Pancreas (tissue), 10 donors: ENCODE results near the gene DMD. TPM values are rescaled to one million over a fixed set of nuclear protein-coding genes. Genes with fewer than 3 reads are reported as not detected.

Source experiments
- ATAC-seq, 4 donors: fragments of 200-7000 bp; cut with Tn5 transposase; one replicate each; pipeline versions ENCODE4 v1.8.0 to v1.9.1; 2020; ENCODE audit warnings: mild to moderate bottlenecking in 4 of 4, moderate library complexity in 4 of 4
- DNase-seq, 6 donors: peaks; one replicate each; pipeline ENCODE4 v3.0.0-alpha.2; 2020
- FAIRE-seq: peaks from 2 replicates; lab custom pipeline; 2012; peaks lifted over from hg19 to GRCh38; lab: Jason Lieb, UNC
- H3K27ac ChIP-seq, 4 donors: fragments of 200-600 bp; sonication (generic); 1 replicate in 3 of 4; 2 replicates in 1 of 4; pipeline versions ENCODE4 v1.5.0 to v1.8.0; 2020
- H3K27me3 ChIP-seq, 4 donors: fragments of 200-600 bp; one replicate each; pipeline ENCODE4 v1.8.0; 2021
- H3K36me3 ChIP-seq, 3 donors: fragments of 200-600 bp; sonication (generic) in 1 of 3; one replicate each; pipeline versions ENCODE4 v1.5.0 to v1.8.0; 2020 to 2021
- H3K4me1 ChIP-seq, 3 donors: fragments of 200-600 bp; one replicate each; pipeline ENCODE4 v1.8.0; 2021
- H3K4me3 ChIP-seq, 4 donors: fragments of 200-600 bp; sonication (generic) in 2 of 4; one replicate each; pipeline versions ENCODE4 v1.5.0 to v1.8.0; 2020 to 2021
- H3K9me3 ChIP-seq, 4 donors: fragments of 200-600 bp; one replicate each; pipeline ENCODE4 v1.8.0; 2021
- WGBS, 2 donors: extraction: QIAGEN DNeasy Blood & Tissue Kit; methylation state at CpG; one replicate each; pipeline ENCODE4 v1.1.7; 2013; 5-methylcytosine and 5-hydroxymethylcytosine counted together
- intact Hi-C, 3 donors: fragments of 100-400 bp; cut with DNase I; formaldehyde crosslinking; loops; one replicate each; pipeline versions ENCODE4 v1.11.1 to v1.14.2; 2022
- polyA plus RNA-seq, 2 donors: library from polyadenylated mRNA; stranded (reverse); fragments of 200-250 nt; gene quantifications; one replicate each; pipeline ENCODE4 v1.2.3, GENCODE V29; 2013
- total RNA-seq, 6 donors: library from RNA; stranded (reverse); fragmentation: NEBNext Ultra II Directional in 4 of 6; extraction: Animal tissue kit (Norgen Biotek cat#: 25700) in 4 of 6; gene quantifications; one replicate each; pipeline versions ENCODE4 v1.2.1 to v1.2.4, GENCODE V29; 2021 to 2023
- TF ChIP-seq, protein P1 (sequence below), 4 donors: fragments of 200-600 bp; sonication (generic) in 3 of 4; IDR thresholded peaks; one replicate each; pipeline versions ENCODE4 v1.5.0 to v1.8.0; 2021; ENCODE audit warnings: antibody characterized with exemption in 4 of 4
- donor health status: healthy with polysubstance abuse.
- donor health status: DM: no; HTN: no; CAD: no; lungs with moderate emphysema.
- donor health status: DM: no; HTN: no; CAD: no.
- donor health status: control.
- donor health status: control.
- donor health status: Bipolar disorder and iron deficiency.
- donor health status: DM: yes; HTN: yes; CAD: no.
- donor health status: DM: no; HTN: no; CAD: no.
- donor health status: DM: no; HTN: no; CAD: no.
- donor health status: DM: yes; HTN: yes; CAD: no.

The DMD gene
- total and polyA plus RNA-seq, 8 donors, result 9.1 to 46.5 (median 32.1) TPM

DNA sequence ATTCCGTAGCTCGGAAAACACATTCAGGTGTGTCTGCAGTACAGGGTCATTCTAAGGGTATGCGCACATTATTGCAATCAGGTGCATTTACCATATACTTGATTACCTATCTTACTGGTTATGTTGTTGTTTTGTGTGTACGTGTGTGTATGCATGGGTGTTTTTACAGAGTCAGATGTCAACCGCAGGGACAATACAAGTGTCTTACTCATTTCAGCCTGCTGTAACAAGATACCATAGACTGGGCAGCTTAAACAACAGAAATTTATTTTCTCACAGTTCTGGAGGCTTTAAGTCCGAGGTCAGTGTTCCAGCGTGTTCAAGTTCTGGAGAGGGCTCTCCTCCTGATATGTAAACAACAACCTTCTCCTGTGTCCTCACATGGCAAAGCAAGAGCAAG is 316.7 kb downstream of the DMD start:
- intact Hi-C loops, result no loop called here
- no peak overlapping the region for H3K4me3 ChIP-seq
- no peaks in the 10 kb centered on the region for H3K4me1 ChIP-seq
- WGBS, 2 donors, result 80 to 84% methylated on average over 7 of the region's 7 CpGs
- H3K27ac ChIP-seq, result no peak overlapping the region
- no peak for FAIRE-seq
- no peaks in the 10 kb centered on the region for H3K36me3 ChIP-seq
- no peaks in the 10 kb centered on the region for H3K9me3 ChIP-seq
- ATAC-seq, result no peak
- peaks cover 0 to 8% (median 0%) of the 10 kb centered on the region in 4 donors for H3K27me3 ChIP-seq
- no peak for DNase-seq
- TF ChIP-seq, protein P1, sequence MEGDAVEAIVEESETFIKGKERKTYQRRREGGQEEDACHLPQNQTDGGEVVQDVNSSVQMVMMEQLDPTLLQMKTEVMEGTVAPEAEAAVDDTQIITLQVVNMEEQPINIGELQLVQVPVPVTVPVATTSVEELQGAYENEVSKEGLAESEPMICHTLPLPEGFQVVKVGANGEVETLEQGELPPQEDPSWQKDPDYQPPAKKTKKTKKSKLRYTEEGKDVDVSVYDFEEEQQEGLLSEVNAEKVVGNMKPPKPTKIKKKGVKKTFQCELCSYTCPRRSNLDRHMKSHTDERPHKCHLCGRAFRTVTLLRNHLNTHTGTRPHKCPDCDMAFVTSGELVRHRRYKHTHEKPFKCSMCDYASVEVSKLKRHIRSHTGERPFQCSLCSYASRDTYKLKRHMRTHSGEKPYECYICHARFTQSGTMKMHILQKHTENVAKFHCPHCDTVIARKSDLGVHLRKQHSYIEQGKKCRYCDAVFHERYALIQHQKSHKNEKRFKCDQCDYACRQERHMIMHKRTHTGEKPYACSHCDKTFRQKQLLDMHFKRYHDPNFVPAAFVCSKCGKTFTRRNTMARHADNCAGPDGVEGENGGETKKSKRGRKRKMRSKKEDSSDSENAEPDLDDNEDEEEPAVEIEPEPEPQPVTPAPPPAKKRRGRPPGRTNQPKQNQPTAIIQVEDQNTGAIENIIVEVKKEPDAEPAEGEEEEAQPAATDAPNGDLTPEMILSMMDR (IDR thresholded peaks at IDR 0.05), result no peak

DNA sequence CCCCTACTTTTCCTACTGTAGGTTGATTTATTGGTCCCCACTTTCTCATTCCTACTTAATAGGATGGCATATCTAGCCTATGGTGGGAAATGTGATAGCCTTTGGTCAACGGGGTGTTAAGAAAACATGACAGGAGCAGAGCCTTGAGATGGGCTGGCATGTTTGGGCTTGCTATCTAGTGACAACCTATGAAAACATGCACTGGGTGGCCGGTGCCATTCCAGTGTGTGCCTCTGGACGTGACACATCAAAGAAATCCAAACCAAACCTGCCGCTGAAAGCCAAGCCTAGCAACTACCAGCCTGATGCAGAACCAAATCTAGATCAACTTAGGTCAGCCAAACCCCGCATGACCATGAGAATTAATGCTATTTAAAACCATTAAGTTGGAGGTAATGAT is 317.6 kb downstream of the DMD start:
- 43 to 57% methylated on average over 5 of the region's 5 CpGs for WGBS, 2 donors
- Histone ChIP-seq H3K27me3 (peaks cover 0 to 8% (median 0%) of the 10 kb centered on the region in 4 donors), H3K4me1 (no peaks in the 10 kb centered on the region), H3K9me3 (no peaks in the 10 kb centered on the region), H3K36me3 (no peaks in the 10 kb centered on the region), H3K4me3 (no peak overlapping the region), H3K27ac (no peak overlapping the region)
- ATAC-seq, result no peak
- intact Hi-C loops, result no loop called here
- DNase-seq, result no peak
- TF ChIP-seq, protein P1 (IDR thresholded peaks at IDR 0.05), result no peak
- FAIRE-seq, result no peak

DNA sequence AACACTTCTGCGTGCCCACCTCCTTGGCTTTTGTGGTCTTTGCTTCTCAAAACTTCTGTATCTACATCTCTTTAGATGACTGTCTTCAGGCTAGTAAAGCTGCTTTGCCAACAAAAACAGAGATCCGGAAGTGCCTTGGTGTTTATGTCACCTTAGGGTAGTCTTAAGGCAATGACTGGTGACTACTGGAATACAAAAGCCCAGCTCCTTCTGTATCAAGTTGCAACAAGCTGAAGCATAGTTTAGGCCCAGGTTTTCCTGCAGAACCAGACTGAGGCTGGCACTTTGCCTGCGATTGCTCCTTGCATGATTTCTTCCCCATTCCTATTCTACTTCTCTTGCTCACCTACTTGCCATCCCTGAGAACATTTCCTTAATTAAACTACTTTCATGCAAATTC is 333.8 kb downstream of the DMD start:
- DNase-seq, result no peak
- 84 to 86% methylated on average over 3 of the region's 3 CpGs for WGBS, 2 donors
- no peaks in the 10 kb centered on the region for H3K9me3 ChIP-seq
- H3K36me3 ChIP-seq, result no peaks in the 10 kb centered on the region
- no peak for ATAC-seq
- intact Hi-C loops, result no loop called here
- no peak overlapping the region for H3K27ac ChIP-seq
- no peaks in the 10 kb centered on the region for H3K27me3 ChIP-seq
- TF ChIP-seq, protein P1 (IDR thresholded peaks at IDR 0.05), result no peak
- H3K4me3 ChIP-seq, result no peak overlapping the region
- no peaks in the 10 kb centered on the region for H3K4me1 ChIP-seq
- no peak for FAIRE-seq

DNA sequence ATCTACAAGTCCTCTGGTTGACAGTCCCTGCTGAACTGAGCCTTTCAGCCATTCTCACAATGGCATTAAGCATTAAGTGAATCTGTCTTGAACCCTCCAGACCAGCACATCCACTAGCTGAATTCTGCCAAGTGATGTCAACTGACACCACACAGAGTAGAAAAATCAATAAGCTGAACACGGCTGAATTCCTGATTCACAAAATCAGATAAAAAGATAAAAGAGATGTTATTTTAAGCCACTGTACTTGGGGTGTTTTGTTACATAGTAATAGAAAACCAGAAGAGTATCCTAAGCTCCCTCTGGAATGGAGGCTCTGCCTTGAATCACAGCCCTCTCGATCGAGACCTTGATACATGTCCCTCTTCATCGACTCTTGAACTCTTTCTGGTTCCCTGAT is 336.5 kb downstream of the DMD start:
- FAIRE-seq, result no peak
- H3K9me3 ChIP-seq, result no peaks in the 10 kb centered on the region
- H3K27ac ChIP-seq, result no peak overlapping the region
- ATAC-seq, result no peak
- H3K4me3 ChIP-seq, result no peak overlapping the region
- no peaks in the 10 kb centered on the region for H3K4me1 ChIP-seq
- DNase-seq, result no peak
- intact Hi-C loops, result no loop called here
- TF ChIP-seq, protein P1 (IDR thresholded peaks at IDR 0.05), result no peak
- no peaks in the 10 kb centered on the region for H3K27me3 ChIP-seq
- H3K36me3 ChIP-seq, result no peaks in the 10 kb centered on the region
- WGBS, 2 donors, result 64 to 66% methylated on average over 4 of the region's 4 CpGs

DNA sequence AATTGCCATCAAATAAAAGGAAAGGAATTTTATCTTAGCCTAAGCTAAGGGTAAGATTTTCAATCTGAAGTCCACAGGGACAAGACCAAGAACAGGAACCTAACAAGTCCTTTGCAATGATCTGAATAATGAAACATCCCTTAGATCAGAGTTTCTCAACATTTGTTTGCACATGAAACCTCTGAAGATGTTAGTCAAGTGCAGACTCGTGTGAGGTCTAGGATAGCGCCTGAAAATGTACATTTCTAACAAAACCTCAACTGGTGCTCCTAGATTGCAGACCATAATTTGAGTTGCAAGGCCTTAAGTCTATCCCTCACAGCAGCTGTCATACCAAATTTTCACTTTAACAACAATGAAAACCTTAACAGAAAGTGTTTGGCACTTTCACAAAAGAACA is 337.6 kb downstream of the DMD start:
- FAIRE-seq (no peak), ATAC-seq (no peak)
- no peak overlapping the region for H3K27ac ChIP-seq

More for the DNA sequence above, 337.6 kb downstream of the DMD start:
- intact Hi-C loops, result no loop called here
- Histone ChIP-seq H3K9me3 (no peaks in the 10 kb centered on the region), H3K27me3 (no peaks in the 10 kb centered on the region), H3K4me1 (no peaks in the 10 kb centered on the region), H3K4me3 (no peak overlapping the region), H3K36me3 (no peaks in the 10 kb centered on the region)
- TF ChIP-seq, protein P1 (IDR thresholded peaks at IDR 0.05), result no peak
- no peak for DNase-seq
- 65 to 82% methylated on average over 2 of the region's 2 CpGs for WGBS, 2 donors
